ENCODE results near the gene SFXN3.

- TF ChIP-seq EZH2 (IDR thresholded peaks at IDR 0.05; ENCODE audit: insufficient read depth, poor library complexity, severe bottlenecking), result no peak
- no peak for TF ChIP-seq EZH2phosphoT487 (IDR thresholded peaks at IDR 0.05; ENCODE audit: insufficient read depth, low read depth)
Observed at GRCh38 chr10:101089520-101090299, 58.7 kb downstream of the SFXN3 start.

All from GM23248 (cell line).